Spleen (tissue), 11 donors: Measurements from ENCODE around the gene CD163L1. TPM values are rescaled to one million over a fixed set of nuclear protein-coding genes. Genes with fewer than 3 reads are reported as not detected.

ENCODE experiments used
- DNase-seq: peaks from one replicate; pipeline ENCODE4 v3.0.0-alpha.2; 2020
- H3K27ac ChIP-seq, 8 donors: fragments of 200-600 bp; sonication (generic) in 7 of 8; 1 replicate in 4 of 8; 2 replicates in 4 of 8; pipeline versions ENCODE4 v1.5.0 to v1.8.0; 2016 to 2021; ENCODE audit warnings: inconsistent platforms in 4 of 8, mild to moderate bottlenecking in 4 of 8, moderate library complexity in 1 of 8
- H3K27me3 ChIP-seq, 7 donors: fragments of 200-600 bp; sonication (generic) in 6 of 7; replicated peaks in 1 of 7; 1 replicate in 4 of 7; 2 replicates in 3 of 7; pipeline versions ENCODE4 v1.5.0 to v1.8.0; 2016 to 2021; ENCODE audit warnings: inconsistent platforms in 3 of 7, mild to moderate bottlenecking in 1 of 7
- H3K36me3 ChIP-seq, 6 donors: fragments of 200-600 bp; sonication (generic) in 5 of 6; 1 replicate in 4 of 6; 2 replicates in 2 of 6; pipeline versions ENCODE4 v1.5.0 to v1.8.0; 2016 to 2021; ENCODE audit warnings: inconsistent platforms in 2 of 6
- H3K4me1 ChIP-seq, 6 donors: fragments of 200-600 bp; sonication (generic) in 5 of 6; 1 replicate in 3 of 6; 2 replicates in 3 of 6; pipeline versions ENCODE4 v1.5.0 to v1.8.0; 2016 to 2021; ENCODE audit warnings: inconsistent platforms in 3 of 6
- H3K4me3 ChIP-seq, 8 donors: fragments of 200-600 bp; sonication (generic) in 7 of 8; 1 replicate in 4 of 8; 2 replicates in 4 of 8; pipeline versions ENCODE4 v1.5.0 to v1.8.0; 2016 to 2021; ENCODE audit warnings: inconsistent platforms in 4 of 8, mild to moderate bottlenecking in 4 of 8, moderate library complexity in 2 of 8
- H3K9me3 ChIP-seq, 8 donors: fragments of 200-600 bp; sonication (generic) in 7 of 8; 1 replicate in 4 of 8; 2 replicates in 4 of 8; pipeline versions ENCODE4 v1.5.0 to v1.8.0; 2016 to 2021; ENCODE audit warnings: inconsistent platforms in 4 of 8
- POLR2A ChIP-seq, 3 donors: fragments of 450-650 bp; IDR thresholded peaks; one replicate each; pipeline ENCODE4 v1.5.1; 2017; ENCODE audit warnings: antibody characterized with exemption in 3 of 3, mild to moderate bottlenecking in 1 of 3
- POLR2AphosphoS5 ChIP-seq, 3 donors: sonication (generic); formaldehyde crosslinking; IDR thresholded peaks; one replicate each; pipeline ENCODE4 v1.5.1; 2017; ENCODE audit warnings: antibody characterized with exemption in 3 of 3
- WGBS, 5 donors: extraction: QIAGEN DNeasy Blood & Tissue Kit in 3 of 5; methylation state at CpG; one replicate each; pipeline versions ENCODE4 v1.1.5 to v1.1.7; 2013 to 2018; 5-methylcytosine and 5-hydroxymethylcytosine counted together
- intact Hi-C: fragments of 100-400 bp; cut with DNase I; formaldehyde crosslinking; loops from one replicate; pipeline ENCODE4 v1.15.0; 2023; ENCODE audit warnings: low total_unique reads
- polyA plus RNA-seq, 3 donors: library from polyadenylated mRNA; stranded (reverse); fragments of 200-250 nt; gene quantifications; one replicate each; pipeline ENCODE4 v1.2.1, GENCODE V29; 2013
- total RNA-seq, 7 donors: library from RNA; depleted of rRNA in 3 of 7; stranded (reverse); fragments of >200 nt in 3 of 7; fragmentation: NEBNext Ultra II Directional in 4 of 7; extraction: Animal tissue kit (Norgen Biotek cat#: 25700) in 4 of 7; gene quantifications; one replicate each; pipeline versions ENCODE4 v1.1.0 to v1.2.1, GENCODE V29; 2016 to 2021
- TF ChIP-seq, protein P1 (sequence below), 11 experiments: fragments of 200-600 bp in 7 of 11; fragments of 450-650 bp in 4 of 11; sonication (generic) in 4 of 11; IDR thresholded peaks in 8 of 11; conservative IDR thresholded peaks in 3 of 11; 1 replicate in 7 of 11; 2 replicates in 4 of 11; pipeline versions ENCODE4 v1.4.0 to v1.8.0; 2016 to 2021; ENCODE audit warnings: antibody characterized with exemption in 11 of 11, inconsistent platforms in 4 of 11, mild to moderate bottlenecking in 1 of 11
- donor health status: healthy with polysubstance abuse.
- donor health status: DM: no; HTN: no; CAD: no; lungs with moderate emphysema.
- donor health status: DM: no; HTN: no; CAD: no.
- donor health status: Bipolar disorder and iron deficiency.
- donor health status: healthy.
- donor health status: DM: no; HTN: no; CAD: no.
- donor health status: DM: yes; HTN: yes; CAD: no.

CD163L1 gene
- total and polyA plus RNA-seq, 10 donors, result 11.7 to 192 (median 79.6) TPM

DNA sequence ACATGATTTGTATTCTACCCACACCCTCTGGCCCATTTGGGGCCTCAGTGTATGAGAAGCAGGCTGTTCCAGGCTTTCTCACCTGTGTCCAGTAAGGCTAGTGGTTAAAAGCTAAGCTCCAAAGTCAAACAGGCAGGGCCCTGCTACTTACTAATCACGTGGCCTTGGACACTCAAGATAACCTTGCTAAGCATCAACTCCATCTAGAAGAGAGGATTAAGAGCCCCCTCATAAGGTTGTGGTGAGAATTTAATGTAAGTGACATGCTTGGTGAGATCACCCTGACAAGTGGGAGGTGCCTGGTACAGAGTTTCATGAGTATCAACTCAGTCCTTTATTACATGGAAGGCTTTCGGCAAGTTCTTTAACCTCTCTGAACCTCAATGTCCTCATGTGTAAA, 122.3 kb downstream of the CD163L1 start:
- DNase-seq, result no peak
- H3K4me3 ChIP-seq, result no peak overlapping the region
- intact Hi-C loops, result no loop called here
- TF ChIP-seq, protein P1, sequence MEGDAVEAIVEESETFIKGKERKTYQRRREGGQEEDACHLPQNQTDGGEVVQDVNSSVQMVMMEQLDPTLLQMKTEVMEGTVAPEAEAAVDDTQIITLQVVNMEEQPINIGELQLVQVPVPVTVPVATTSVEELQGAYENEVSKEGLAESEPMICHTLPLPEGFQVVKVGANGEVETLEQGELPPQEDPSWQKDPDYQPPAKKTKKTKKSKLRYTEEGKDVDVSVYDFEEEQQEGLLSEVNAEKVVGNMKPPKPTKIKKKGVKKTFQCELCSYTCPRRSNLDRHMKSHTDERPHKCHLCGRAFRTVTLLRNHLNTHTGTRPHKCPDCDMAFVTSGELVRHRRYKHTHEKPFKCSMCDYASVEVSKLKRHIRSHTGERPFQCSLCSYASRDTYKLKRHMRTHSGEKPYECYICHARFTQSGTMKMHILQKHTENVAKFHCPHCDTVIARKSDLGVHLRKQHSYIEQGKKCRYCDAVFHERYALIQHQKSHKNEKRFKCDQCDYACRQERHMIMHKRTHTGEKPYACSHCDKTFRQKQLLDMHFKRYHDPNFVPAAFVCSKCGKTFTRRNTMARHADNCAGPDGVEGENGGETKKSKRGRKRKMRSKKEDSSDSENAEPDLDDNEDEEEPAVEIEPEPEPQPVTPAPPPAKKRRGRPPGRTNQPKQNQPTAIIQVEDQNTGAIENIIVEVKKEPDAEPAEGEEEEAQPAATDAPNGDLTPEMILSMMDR (IDR thresholded peaks at IDR 0.05 in 8 of 11, conservative IDR thresholded peaks at IDR 0.05 in 3 of 11), result no peak
- TF ChIP-seq POLR2A (IDR thresholded peaks at IDR 0.05), result no peak
- H3K27me3 ChIP-seq, result no peaks in the 10 kb centered on the region
- no peaks in the 10 kb centered on the region for H3K9me3 ChIP-seq
- WGBS, 5 donors, result 66 to 85% (median 80%) methylated on average over 2 of the region's 2 CpGs
- H3K4me1 ChIP-seq, result no peaks in the 10 kb centered on the region
- H3K27ac ChIP-seq, result no peak overlapping the region
- H3K36me3 ChIP-seq, result no peaks in the 10 kb centered on the region

DNA sequence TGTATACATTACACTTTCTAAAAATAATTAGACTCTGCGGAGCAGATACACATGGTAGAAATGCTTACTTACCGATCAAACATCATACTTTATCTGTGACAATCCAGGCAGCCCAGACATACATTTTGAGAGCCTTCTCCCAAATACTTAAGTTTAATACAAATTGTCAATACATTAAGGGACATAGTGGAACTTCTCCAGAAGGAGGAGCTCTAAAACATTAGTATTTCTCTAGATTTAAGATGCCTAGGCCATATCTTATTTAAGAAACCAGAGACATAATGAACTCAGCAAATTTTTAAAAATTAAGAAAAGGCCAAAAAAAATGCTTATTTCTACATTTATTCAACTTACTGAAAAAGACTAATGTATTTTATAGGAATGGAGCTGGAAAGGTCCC, 124.0 kb downstream of the CD163L1 start:
- intact Hi-C loops, result no loop called here
- no peaks in the 10 kb centered on the region for H3K27me3 ChIP-seq
- no peak overlapping the region for H3K27ac ChIP-seq
- WGBS, 5 donors, result 88 to 94% (median 90%) methylated on average over 2 of the region's 2 CpGs
- no peak for DNase-seq
- TF ChIP-seq POLR2A (IDR thresholded peaks at IDR 0.05) (no peak), POLR2AphosphoS5 (IDR thresholded peaks at IDR 0.05) (no peak)
- TF ChIP-seq, protein P1 (IDR thresholded peaks at IDR 0.05 in 8 of 11, conservative IDR thresholded peaks at IDR 0.05 in 3 of 11), result no peak
- no peaks in the 10 kb centered on the region for H3K9me3 ChIP-seq
- H3K4me1 ChIP-seq, result no peaks in the 10 kb centered on the region
- H3K36me3 ChIP-seq, result no peaks in the 10 kb centered on the region
- no peak overlapping the region for H3K4me3 ChIP-seq

DNA sequence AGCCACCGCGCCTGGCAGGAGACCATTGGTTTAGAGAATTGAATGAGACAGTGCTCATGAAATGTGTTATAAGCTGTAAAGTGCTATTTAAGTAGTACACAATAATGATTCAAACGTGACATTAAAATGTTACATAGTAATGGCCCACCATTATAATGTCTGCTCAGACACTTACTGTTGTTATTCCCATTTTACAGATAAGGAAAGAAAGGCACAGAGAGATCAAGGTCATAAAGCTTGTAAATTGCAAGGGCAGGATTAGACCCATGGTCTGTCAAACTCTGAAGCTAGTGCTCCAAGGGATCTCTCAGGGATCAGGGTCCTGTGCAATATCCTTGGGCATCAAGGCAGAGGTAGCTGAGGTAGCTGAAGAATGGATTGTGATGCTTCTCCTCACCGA, 133.9 kb downstream of the CD163L1 start:
- Histone ChIP-seq H3K36me3 (no peaks in the 10 kb centered on the region), H3K27ac (no peak overlapping the region), H3K4me3 (no peak overlapping the region), H3K4me1 (no peaks in the 10 kb centered on the region), H3K9me3 (no peaks in the 10 kb centered on the region), H3K27me3 (no peaks in the 10 kb centered on the region)
- intact Hi-C loops, result no loop called here
- 88 to 98% (median 92%) methylated on average over 4 of the region's 4 CpGs for WGBS, 5 donors
- no peak for DNase-seq
- TF ChIP-seq POLR2A (IDR thresholded peaks at IDR 0.05) (no peak), POLR2AphosphoS5 (IDR thresholded peaks at IDR 0.05) (no peak)
- TF ChIP-seq, protein P1 (IDR thresholded peaks at IDR 0.05 in 8 of 11, conservative IDR thresholded peaks at IDR 0.05 in 3 of 11), result no peak

Other genes starting within 250 kb of the CD163L1 start
- not detected for gene ACSM4, start 140.1 kb downstream of the CD163L1 start, total RNA-seq
- not detected for gene ACSM4, start 140.1 kb downstream of the CD163L1 start, polyA plus RNA-seq
- gene CD163, start 59.6 kb upstream of the CD163L1 start, total RNA-seq, result 1,000 to 10,000 TPM in 1 of 7 donors, 100 to 1,000 TPM in 6; 176 to 1,037 (median 534) TPM
- 10 to 100 TPM; 55.4 to 75.6 (median 73.3) TPM for gene CD163, start 59.6 kb upstream of the CD163L1 start, polyA plus RNA-seq
- gene APOBEC1, start 221.8 kb upstream of the CD163L1 start, total RNA-seq, result not detected
- gene APOBEC1, start 221.8 kb upstream of the CD163L1 start, polyA plus RNA-seq, result not detected